ENCODE measurements around the gene LRRC3.

LRRC3 gene

DNA sequence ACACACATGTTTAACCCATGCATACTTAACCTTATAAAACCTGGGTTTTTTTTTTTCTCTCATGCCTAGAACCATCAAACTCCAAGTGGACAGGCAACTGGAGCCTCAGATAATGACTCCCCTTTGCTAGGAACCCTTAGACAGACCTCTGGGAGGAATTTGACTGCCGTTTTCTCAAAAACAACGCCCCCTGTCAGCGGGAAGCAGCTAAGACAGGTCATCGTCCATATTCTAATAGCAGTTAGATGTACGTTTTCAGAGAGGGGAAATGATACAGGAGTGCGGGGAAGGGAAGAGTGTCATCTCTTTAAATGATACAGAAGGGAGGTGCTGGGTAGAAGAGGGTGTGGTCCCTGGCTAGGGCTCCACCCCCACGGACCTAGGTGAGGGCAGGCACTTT, 34.7 kb downstream of the LRRC3 start:
- no peaks in the 10 kb centered on the region for H3K4me1 ChIP-seq (ENCODE audit: low read length)
- H3K4me2 ChIP-seq (ENCODE audit: low read depth, low read length): no peak overlapping the region
- H3F3A ChIP-seq (ENCODE audit: insufficient read depth, low read length): no peaks in the 10 kb centered on the region
- no peak overlapping the region for H3K27ac ChIP-seq (ENCODE audit: low read length)
- peaks cover 88% of the 10 kb centered on the region for H3K27me3 ChIP-seq (replicated peaks; ENCODE audit: insufficient read depth, low read length)
- DNase-seq: no peak
- H3K9me3 ChIP-seq (replicated peaks; ENCODE audit: insufficient read depth, low read length): no peaks in the 10 kb centered on the region
- H3K9ac ChIP-seq (ENCODE audit: low read length): no peak overlapping the region
- no peaks in the 10 kb centered on the region for H3K9me2 ChIP-seq (replicated peaks; ENCODE audit: insufficient read depth, low read length)
- no peak overlapping the region for H3K4me3 ChIP-seq (ENCODE audit: low read length)
- H3K79me2 ChIP-seq (ENCODE audit: low read length): no peaks in the 10 kb centered on the region
- TF ChIP-seq, protein P1, sequence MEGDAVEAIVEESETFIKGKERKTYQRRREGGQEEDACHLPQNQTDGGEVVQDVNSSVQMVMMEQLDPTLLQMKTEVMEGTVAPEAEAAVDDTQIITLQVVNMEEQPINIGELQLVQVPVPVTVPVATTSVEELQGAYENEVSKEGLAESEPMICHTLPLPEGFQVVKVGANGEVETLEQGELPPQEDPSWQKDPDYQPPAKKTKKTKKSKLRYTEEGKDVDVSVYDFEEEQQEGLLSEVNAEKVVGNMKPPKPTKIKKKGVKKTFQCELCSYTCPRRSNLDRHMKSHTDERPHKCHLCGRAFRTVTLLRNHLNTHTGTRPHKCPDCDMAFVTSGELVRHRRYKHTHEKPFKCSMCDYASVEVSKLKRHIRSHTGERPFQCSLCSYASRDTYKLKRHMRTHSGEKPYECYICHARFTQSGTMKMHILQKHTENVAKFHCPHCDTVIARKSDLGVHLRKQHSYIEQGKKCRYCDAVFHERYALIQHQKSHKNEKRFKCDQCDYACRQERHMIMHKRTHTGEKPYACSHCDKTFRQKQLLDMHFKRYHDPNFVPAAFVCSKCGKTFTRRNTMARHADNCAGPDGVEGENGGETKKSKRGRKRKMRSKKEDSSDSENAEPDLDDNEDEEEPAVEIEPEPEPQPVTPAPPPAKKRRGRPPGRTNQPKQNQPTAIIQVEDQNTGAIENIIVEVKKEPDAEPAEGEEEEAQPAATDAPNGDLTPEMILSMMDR (IDR thresholded peaks at IDR 0.05; ENCODE audit: low read length): peak; percentile 19; the same call in 1 of the 2 replicates
- TF ChIP-seq EZH2 (optimal IDR thresholded peaks at IDR 0.05; ENCODE audit: low read depth, low read length) (no peak), EZH2phosphoT487 (IDR thresholded peaks at IDR 0.05; ENCODE audit: low read length) (no peak)
- no peak overlapping the region for H2AFZ ChIP-seq (ENCODE audit: low read length)
- H3K36me3 ChIP-seq (replicated peaks; ENCODE audit: insufficient read depth, low read length): no peaks in the 10 kb centered on the region
- no peaks in the 10 kb centered on the region for H4K20me1 ChIP-seq (ENCODE audit: insufficient read depth, low read length)

GRCh38 chr21:44490405-44490804, 35.1 kb downstream of the LRRC3 start:
- no peak for DNase-seq
- H3K9me3 ChIP-seq (replicated peaks; ENCODE audit: insufficient read depth, low read length): no peaks in the 10 kb centered on the region
- peaks cover 88% of the 10 kb centered on the region for H3K27me3 ChIP-seq (replicated peaks; ENCODE audit: insufficient read depth, low read length)
- H3K36me3 ChIP-seq (replicated peaks; ENCODE audit: insufficient read depth, low read length): no peaks in the 10 kb centered on the region
- H3K9me2 ChIP-seq (replicated peaks; ENCODE audit: insufficient read depth, low read length): no peaks in the 10 kb centered on the region
- no peak overlapping the region for H3K27ac ChIP-seq (ENCODE audit: low read length)
- H3K4me1 ChIP-seq (ENCODE audit: low read length): no peaks in the 10 kb centered on the region
- H3K9ac ChIP-seq (ENCODE audit: low read length): no peak overlapping the region
- H3K4me2 ChIP-seq (ENCODE audit: low read depth, low read length): no peak overlapping the region
- H3K79me2 ChIP-seq (ENCODE audit: low read length): no peaks in the 10 kb centered on the region
- H3K4me3 ChIP-seq (ENCODE audit: low read length): no peak overlapping the region
- no peaks in the 10 kb centered on the region for H4K20me1 ChIP-seq (ENCODE audit: insufficient read depth, low read length)
- no peak overlapping the region for H2AFZ ChIP-seq (ENCODE audit: low read length)
- TF ChIP-seq, protein P1 (IDR thresholded peaks at IDR 0.05; ENCODE audit: low read length): no peak
- TF ChIP-seq EZH2 (optimal IDR thresholded peaks at IDR 0.05; ENCODE audit: low read depth, low read length) (no peak), EZH2phosphoT487 (IDR thresholded peaks at IDR 0.05; ENCODE audit: low read length) (no peak)
- no peaks in the 10 kb centered on the region for H3F3A ChIP-seq (ENCODE audit: insufficient read depth, low read length)

- Histone ChIP-seq H3K4me1 (ENCODE audit: low read length) (no peaks in the 10 kb centered on the region), H3K9me3 (replicated peaks; ENCODE audit: insufficient read depth, low read length) (no peaks in the 10 kb centered on the region), H3K4me3 (ENCODE audit: low read length) (no peak overlapping the region), H3K27ac (ENCODE audit: low read length) (no peak overlapping the region), H3K9ac (ENCODE audit: low read length) (no peak overlapping the region), H3K27me3 (replicated peaks; ENCODE audit: insufficient read depth, low read length) (peaks cover 88% of the 10 kb centered on the region), H3K79me2 (ENCODE audit: low read length) (no peaks in the 10 kb centered on the region), H3K9me2 (replicated peaks; ENCODE audit: insufficient read depth, low read length) (no peaks in the 10 kb centered on the region), H3F3A (ENCODE audit: insufficient read depth, low read length) (no peaks in the 10 kb centered on the region), H3K4me2 (ENCODE audit: low read depth, low read length) (no peak overlapping the region), H4K20me1 (ENCODE audit: insufficient read depth, low read length) (no peaks in the 10 kb centered on the region), H2AFZ (ENCODE audit: low read length) (no peak overlapping the region), H3K36me3 (replicated peaks; ENCODE audit: insufficient read depth, low read length) (no peaks in the 10 kb centered on the region)
- no peak for DNase-seq
- TF ChIP-seq, protein P1 (IDR thresholded peaks at IDR 0.05; ENCODE audit: low read length): no peak
- no peak for TF ChIP-seq EZH2phosphoT487 (IDR thresholded peaks at IDR 0.05; ENCODE audit: low read length)
- TF ChIP-seq EZH2 (optimal IDR thresholded peaks at IDR 0.05; ENCODE audit: low read depth, low read length): no peak
These were observed 35.5 kb downstream of the LRRC3 start for GRCh38 chr21:44490816-44491215.

Data from MM.1S (cell line).